Measurements from ENCODE around the gene ARF1. TPM values are rescaled to one million over a fixed set of nuclear protein-coding genes. Genes with fewer than 3 reads are reported as not detected.
"Not testable (repeated sequence)": the region's sequence is repeated elsewhere in the genome, so short reads cannot be mapped to it uniquely, and the experiment has no call there.

The ARF1 gene
- polyA plus RNA-seq, 1 donor (not counting 4 experiments of a cell fraction or from before 2014, with no cell fraction given): 295 TPM

GRCh38 chr1:228110556-228110955 is 28.0 kb downstream of the ARF1 start:
- no peaks in the 10 kb centered on the region for H3K27me3 ChIP-seq (ENCODE audit: control insufficient read depth, extremely low read depth, insufficient read depth, low read length)
- no peak overlapping the region for H3K4me3 ChIP-seq (ENCODE audit: control insufficient read depth in 2 of 3, extremely low read depth in 1 of 3, insufficient read depth in 2 of 3, low read depth in 1 of 3, low read length in 3 of 3)
- TF ChIP-seq EZH2 (IDR thresholded peaks at IDR 0.05; ENCODE audit: low read length) (no peak), CTCF (optimal IDR thresholded peaks at IDR 0.05 in 1 of 3, IDR thresholded peaks at IDR 0.05 in 1 of 3, conservative IDR thresholded peaks at IDR 0.05 in 1 of 3; ENCODE audit: extremely low read depth in 1 of 3, insufficient read depth in 2 of 3, low read length in 3 of 3) (no peak)
- H3K4me2 ChIP-seq (ENCODE audit: control insufficient read depth, extremely low read depth, insufficient read depth, low read depth, low read length): no peak overlapping the region
- H3K9me3 ChIP-seq (ENCODE audit: control insufficient read depth, low read depth, low read length): no peaks in the 10 kb centered on the region
- DNase-seq (ENCODE audit: low read depth, low spot score) (no peak), FAIRE-seq (no peak)
- H2AFZ ChIP-seq (ENCODE audit: control insufficient read depth, low read length): no peak overlapping the region
- dilution Hi-C loops (cut with MboI; ENCODE audit: extremely low pct_ligation_motif_present, low sequenced_read_pairs): no loop called here
- H4K20me1 ChIP-seq (ENCODE audit: control insufficient read depth, extremely low read depth, insufficient read depth, low read length): no peaks in the 10 kb centered on the region
- H3K79me2 ChIP-seq (ENCODE audit: control insufficient read depth, insufficient read depth, low read length): peaks cover 17% of the 10 kb centered on the region
- H3K27ac ChIP-seq (ENCODE audit: control insufficient read depth, insufficient read depth, low read length): no peak overlapping the region
- H3K4me1 ChIP-seq (ENCODE audit: control insufficient read depth, extremely low read depth, insufficient read depth, low read length): peaks cover 12% of the 10 kb centered on the region
- H3K9me1 ChIP-seq (ENCODE audit: control insufficient read depth, extremely low read depth, insufficient read depth, low read length): no peaks in the 10 kb centered on the region
- H3K9ac ChIP-seq (ENCODE audit: control insufficient read depth, extremely low read depth, insufficient read depth, low read length): no peak overlapping the region
- peaks cover 3 to 14% of the 10 kb centered on the region in 2 experiments for H3K36me3 ChIP-seq (ENCODE audit: control insufficient read depth in 2 of 2, extremely low read depth in 1 of 2, insufficient read depth in 2 of 2, low read length in 2 of 2)

GRCh38 chr1:228111315-228111714 is 28.8 kb downstream of the ARF1 start:
- H4K20me1 ChIP-seq (ENCODE audit: control insufficient read depth, extremely low read depth, insufficient read depth, low read length); H3K27ac ChIP-seq (ENCODE audit: control insufficient read depth, insufficient read depth, low read length); H2AFZ ChIP-seq (ENCODE audit: control insufficient read depth, low read length); H3K4me2 ChIP-seq (ENCODE audit: control insufficient read depth, extremely low read depth, insufficient read depth, low read depth, low read length); DNase-seq (ENCODE audit: low read depth, low spot score); H3K27me3 ChIP-seq (ENCODE audit: control insufficient read depth, extremely low read depth, insufficient read depth, low read length); H3K9me3 ChIP-seq (ENCODE audit: control insufficient read depth, low read depth, low read length); H3K36me3 ChIP-seq (ENCODE audit: control insufficient read depth in 2 of 2, extremely low read depth in 1 of 2, insufficient read depth in 2 of 2, low read length in 2 of 2); H3K9me1 ChIP-seq (ENCODE audit: control insufficient read depth, extremely low read depth, insufficient read depth, low read length); H3K4me3 ChIP-seq (ENCODE audit: control insufficient read depth in 2 of 3, extremely low read depth in 1 of 3, insufficient read depth in 2 of 3, low read depth in 1 of 3, low read length in 3 of 3); dilution Hi-C loops (cut with MboI; ENCODE audit: extremely low pct_ligation_motif_present, low sequenced_read_pairs); H3K9ac ChIP-seq (ENCODE audit: control insufficient read depth, extremely low read depth, insufficient read depth, low read length); FAIRE-seq: not testable (repeated sequence)
- Histone ChIP-seq H3K79me2 (ENCODE audit: control insufficient read depth, insufficient read depth, low read length) (peaks cover 17% of the 10 kb centered on the region), H3K4me1 (ENCODE audit: control insufficient read depth, extremely low read depth, insufficient read depth, low read length) (peaks cover 12% of the 10 kb centered on the region)

DNA sequence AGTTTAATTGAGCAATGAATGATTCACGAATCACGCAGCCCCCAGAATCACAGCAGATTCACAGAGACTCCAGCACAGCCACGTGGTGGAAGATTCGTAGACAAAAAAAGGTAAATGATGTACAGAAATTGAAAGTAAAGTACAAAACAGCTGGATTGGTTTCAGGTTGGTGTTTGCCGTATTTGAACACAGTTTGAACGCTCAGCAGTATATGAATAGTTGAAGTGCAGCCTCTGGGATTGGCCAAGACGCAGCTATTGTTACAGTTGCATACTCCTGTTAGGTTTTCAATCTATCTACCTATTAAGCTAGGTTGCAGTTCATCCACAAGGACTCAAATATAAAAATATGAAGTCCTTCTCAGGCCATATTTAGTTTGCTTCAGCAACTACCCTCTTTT is 29.7 kb downstream of the ARF1 start:
- Histone ChIP-seq H3K4me3 (ENCODE audit: control insufficient read depth in 2 of 3, extremely low read depth in 1 of 3, insufficient read depth in 2 of 3, low read depth in 1 of 3, low read length in 3 of 3) (no peak overlapping the region), H3K79me2 (ENCODE audit: control insufficient read depth, insufficient read depth, low read length) (peaks cover 17% of the 10 kb centered on the region), H3K9me1 (ENCODE audit: control insufficient read depth, extremely low read depth, insufficient read depth, low read length) (no peaks in the 10 kb centered on the region), H3K9me3 (ENCODE audit: control insufficient read depth, low read depth, low read length) (no peaks in the 10 kb centered on the region), H3K4me2 (ENCODE audit: control insufficient read depth, extremely low read depth, insufficient read depth, low read depth, low read length) (no peak overlapping the region), H4K20me1 (ENCODE audit: control insufficient read depth, extremely low read depth, insufficient read depth, low read length) (no peaks in the 10 kb centered on the region), H3K27me3 (ENCODE audit: control insufficient read depth, extremely low read depth, insufficient read depth, low read length) (no peaks in the 10 kb centered on the region), H3K9ac (ENCODE audit: control insufficient read depth, extremely low read depth, insufficient read depth, low read length) (no peak overlapping the region), H3K36me3 (ENCODE audit: control insufficient read depth in 2 of 2, extremely low read depth in 1 of 2, insufficient read depth in 2 of 2, low read length in 2 of 2) (peaks cover 3 to 5% of the 10 kb centered on the region in 2 experiments), H2AFZ (ENCODE audit: control insufficient read depth, low read length) (no peak overlapping the region), H3K4me1 (ENCODE audit: control insufficient read depth, extremely low read depth, insufficient read depth, low read length) (peaks cover 12% of the 10 kb centered on the region), H3K27ac (ENCODE audit: control insufficient read depth, insufficient read depth, low read length) (no peak overlapping the region)
- TF ChIP-seq EZH2 (IDR thresholded peaks at IDR 0.05; ENCODE audit: low read length) (no peak), CTCF (optimal IDR thresholded peaks at IDR 0.05 in 1 of 3, IDR thresholded peaks at IDR 0.05 in 1 of 3, conservative IDR thresholded peaks at IDR 0.05 in 1 of 3; ENCODE audit: extremely low read depth in 1 of 3, insufficient read depth in 2 of 3, low read length in 3 of 3) (no peak)
- no peak for FAIRE-seq
- no peak for DNase-seq (ENCODE audit: low read depth, low spot score)
- dilution Hi-C loops (cut with MboI; ENCODE audit: extremely low pct_ligation_motif_present, low sequenced_read_pairs): no loop called here

All from keratinocyte (primary cell).